ENCODE data around the gene OOSP4A. TPM values are rescaled to one million over a fixed set of nuclear protein-coding genes. Genes with fewer than 3 reads are reported as not detected.

Gene OOSP4A
- polyA plus RNA-seq, 1 of the 3 experiments (the other 2 are of a cell fraction): not detected

DNA sequence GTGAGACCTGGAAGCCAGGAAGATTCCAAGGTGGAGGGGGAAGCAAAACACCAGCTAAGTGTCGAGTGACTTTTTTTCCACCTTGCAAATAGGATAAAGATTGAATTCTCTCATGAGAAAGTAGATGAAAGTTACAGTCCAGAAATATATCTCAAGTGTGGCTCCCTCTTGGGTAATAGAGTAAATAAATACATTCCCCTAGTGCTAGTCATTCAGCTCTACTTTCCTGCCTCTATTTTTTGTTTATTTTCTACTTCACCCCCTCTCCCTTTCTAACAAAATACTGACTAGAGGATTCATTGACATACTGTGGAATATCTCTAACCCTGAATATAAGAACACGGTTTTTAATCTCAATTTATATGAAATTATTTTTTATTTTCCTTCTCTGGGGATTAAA is 34.0 kb downstream of the OOSP4A start:
- no peak overlapping the region for H3K4me3 ChIP-seq (ENCODE audit: low read depth in 2 of 2, low read length in 1 of 2)
- H3K4me1 ChIP-seq (ENCODE audit: control insufficient read depth in 1 of 2, insufficient read depth in 2 of 2, low read depth in 1 of 2, low read length in 1 of 2): no peaks in the 10 kb centered on the region
- H3K27me3 ChIP-seq (ENCODE audit: insufficient read depth): no peaks in the 10 kb centered on the region
- no peaks in the 10 kb centered on the region for H3K9me3 ChIP-seq
- WGBS (ENCODE audit: low lambda C conversion rate): 7% methylated on average over 2 of the region's 2 CpGs
- H3K36me3 ChIP-seq (replicated peaks in 1 of 2; ENCODE audit: control insufficient read depth in 1 of 2, insufficient read depth in 2 of 2, low read length in 1 of 2): no peaks in the 10 kb centered on the region
- ChIA-PET CTCF (interaction anchor here (0.6 kb wide), 2 partner anchors 9 to 59 kb away, joined by 3 read pairs; no protein-coding TSS in a partner anchor), POLR2A (no interaction called here)
- no peak for TF ChIP-seq RCOR1 (IDR thresholded peaks at IDR 0.05; ENCODE audit: low read length)
- no peak for TF ChIP-seq GATA2 (CRISPR knock-in tag; IDR thresholded peaks at IDR 0.05)
- TF ChIP-seq FOSL2 (IDR thresholded peaks at IDR 0.05; ENCODE audit: borderline replicate concordance, low read depth): no peak
- TF ChIP-seq JUND (IDR thresholded peaks at IDR 0.05): no peak
- no peak for TF ChIP-seq TEAD4 (IDR thresholded peaks at IDR 0.05; ENCODE audit: borderline replicate concordance, insufficient read depth)
- TF ChIP-seq ELF1 (IDR thresholded peaks at IDR 0.05): no peak
- no peak for TF ChIP-seq GABPA (IDR thresholded peaks at IDR 0.05; ENCODE audit: low read depth)
- no peak for TF ChIP-seq RAD21 (IDR thresholded peaks at IDR 0.05; ENCODE audit: low read length)
- no peak for TF ChIP-seq RXRA (IDR thresholded peaks at IDR 0.05; ENCODE audit: borderline replicate concordance, low read depth)
- TF ChIP-seq, protein P1, sequence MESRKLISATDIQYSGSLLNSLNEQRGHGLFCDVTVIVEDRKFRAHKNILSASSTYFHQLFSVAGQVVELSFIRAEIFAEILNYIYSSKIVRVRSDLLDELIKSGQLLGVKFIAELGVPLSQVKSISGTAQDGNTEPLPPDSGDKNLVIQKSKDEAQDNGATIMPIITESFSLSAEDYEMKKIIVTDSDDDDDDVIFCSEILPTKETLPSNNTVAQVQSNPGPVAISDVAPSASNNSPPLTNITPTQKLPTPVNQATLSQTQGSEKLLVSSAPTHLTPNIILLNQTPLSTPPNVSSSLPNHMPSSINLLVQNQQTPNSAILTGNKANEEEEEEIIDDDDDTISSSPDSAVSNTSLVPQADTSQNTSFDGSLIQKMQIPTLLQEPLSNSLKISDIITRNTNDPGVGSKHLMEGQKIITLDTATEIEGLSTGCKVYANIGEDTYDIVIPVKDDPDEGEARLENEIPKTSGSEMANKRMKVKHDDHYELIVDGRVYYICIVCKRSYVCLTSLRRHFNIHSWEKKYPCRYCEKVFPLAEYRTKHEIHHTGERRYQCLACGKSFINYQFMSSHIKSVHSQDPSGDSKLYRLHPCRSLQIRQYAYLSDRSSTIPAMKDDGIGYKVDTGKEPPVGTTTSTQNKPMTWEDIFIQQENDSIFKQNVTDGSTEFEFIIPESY (IDR thresholded peaks at IDR 0.05; ENCODE audit: borderline replicate concordance, low read depth): no peak
- no peak for TF ChIP-seq MEF2A (IDR thresholded peaks at IDR 0.05; ENCODE audit: borderline replicate concordance, low read depth)
- TF ChIP-seq, protein P2, sequence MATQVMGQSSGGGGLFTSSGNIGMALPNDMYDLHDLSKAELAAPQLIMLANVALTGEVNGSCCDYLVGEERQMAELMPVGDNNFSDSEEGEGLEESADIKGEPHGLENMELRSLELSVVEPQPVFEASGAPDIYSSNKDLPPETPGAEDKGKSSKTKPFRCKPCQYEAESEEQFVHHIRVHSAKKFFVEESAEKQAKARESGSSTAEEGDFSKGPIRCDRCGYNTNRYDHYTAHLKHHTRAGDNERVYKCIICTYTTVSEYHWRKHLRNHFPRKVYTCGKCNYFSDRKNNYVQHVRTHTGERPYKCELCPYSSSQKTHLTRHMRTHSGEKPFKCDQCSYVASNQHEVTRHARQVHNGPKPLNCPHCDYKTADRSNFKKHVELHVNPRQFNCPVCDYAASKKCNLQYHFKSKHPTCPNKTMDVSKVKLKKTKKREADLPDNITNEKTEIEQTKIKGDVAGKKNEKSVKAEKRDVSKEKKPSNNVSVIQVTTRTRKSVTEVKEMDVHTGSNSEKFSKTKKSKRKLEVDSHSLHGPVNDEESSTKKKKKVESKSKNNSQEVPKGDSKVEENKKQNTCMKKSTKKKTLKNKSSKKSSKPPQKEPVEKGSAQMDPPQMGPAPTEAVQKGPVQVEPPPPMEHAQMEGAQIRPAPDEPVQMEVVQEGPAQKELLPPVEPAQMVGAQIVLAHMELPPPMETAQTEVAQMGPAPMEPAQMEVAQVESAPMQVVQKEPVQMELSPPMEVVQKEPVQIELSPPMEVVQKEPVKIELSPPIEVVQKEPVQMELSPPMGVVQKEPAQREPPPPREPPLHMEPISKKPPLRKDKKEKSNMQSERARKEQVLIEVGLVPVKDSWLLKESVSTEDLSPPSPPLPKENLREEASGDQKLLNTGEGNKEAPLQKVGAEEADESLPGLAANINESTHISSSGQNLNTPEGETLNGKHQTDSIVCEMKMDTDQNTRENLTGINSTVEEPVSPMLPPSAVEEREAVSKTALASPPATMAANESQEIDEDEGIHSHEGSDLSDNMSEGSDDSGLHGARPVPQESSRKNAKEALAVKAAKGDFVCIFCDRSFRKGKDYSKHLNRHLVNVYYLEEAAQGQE (IDR thresholded peaks at IDR 0.05; ENCODE audit: low read depth, low read length): no peak
- H3K4me2 ChIP-seq: no peak overlapping the region
- no peaks in the 10 kb centered on the region for H3K79me2 ChIP-seq (ENCODE audit: insufficient read depth)
- no peak for DNase-seq
- no peak overlapping the region for H3K9ac ChIP-seq
- H3K9me2 ChIP-seq: no peaks in the 10 kb centered on the region
- H3F3A ChIP-seq (replicated peaks; ENCODE audit: insufficient read depth): no peaks in the 10 kb centered on the region
- H4K20me1 ChIP-seq (ENCODE audit: insufficient read depth): no peaks in the 10 kb centered on the region
- H3K27ac ChIP-seq (ENCODE audit: low read depth in 2 of 2, low read length in 1 of 2): no peak overlapping the region
- H2AFZ ChIP-seq (ENCODE audit: low read depth): no peak overlapping the region

DNA sequence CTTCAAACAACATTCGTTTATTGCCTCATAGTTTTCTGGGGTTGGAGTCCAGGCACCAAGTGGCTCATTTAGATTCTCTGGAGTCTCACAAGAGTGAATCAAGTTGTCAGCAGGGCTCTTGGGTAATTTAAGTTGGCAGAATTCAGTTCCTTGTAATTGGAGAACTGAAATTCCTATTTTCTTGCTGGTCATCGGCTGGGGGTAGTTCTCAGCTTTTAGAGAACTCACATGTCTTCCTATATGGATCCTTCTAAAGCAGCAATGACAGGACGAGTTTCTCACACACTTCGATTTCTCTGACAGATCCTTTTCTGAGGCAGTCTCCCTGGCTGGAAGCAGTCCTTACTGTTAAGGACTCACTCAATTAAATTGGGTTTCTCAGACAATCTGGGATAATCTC is 35.9 kb downstream of the OOSP4A start:
- Histone ChIP-seq H3K79me2 (ENCODE audit: insufficient read depth) (no peaks in the 10 kb centered on the region), H3K4me2 (no peak overlapping the region), H3K4me1 (ENCODE audit: control insufficient read depth in 1 of 2, insufficient read depth in 2 of 2, low read depth in 1 of 2, low read length in 1 of 2) (no peaks in the 10 kb centered on the region), H3K27ac (ENCODE audit: low read depth in 2 of 2, low read length in 1 of 2) (no peak overlapping the region), H4K20me1 (ENCODE audit: insufficient read depth) (no peaks in the 10 kb centered on the region), H3K9me2 (no peaks in the 10 kb centered on the region), H3K27me3 (ENCODE audit: insufficient read depth) (no peaks in the 10 kb centered on the region), H2AFZ (ENCODE audit: low read depth) (peak overlapping the region; percentile 56; the same call in 1 of the 2 replicates), H3K9ac (no peak overlapping the region), H3K9me3 (no peaks in the 10 kb centered on the region), H3F3A (replicated peaks; ENCODE audit: insufficient read depth) (no peaks in the 10 kb centered on the region), H3K4me3 (ENCODE audit: low read depth in 2 of 2, low read length in 1 of 2) (no peak overlapping the region), H3K36me3 (replicated peaks in 1 of 2; ENCODE audit: control insufficient read depth in 1 of 2, insufficient read depth in 2 of 2, low read length in 1 of 2) (no peaks in the 10 kb centered on the region)
- TF ChIP-seq, protein P2 (IDR thresholded peaks at IDR 0.05; ENCODE audit: low read depth, low read length): no peak
- TF ChIP-seq, protein P3, sequence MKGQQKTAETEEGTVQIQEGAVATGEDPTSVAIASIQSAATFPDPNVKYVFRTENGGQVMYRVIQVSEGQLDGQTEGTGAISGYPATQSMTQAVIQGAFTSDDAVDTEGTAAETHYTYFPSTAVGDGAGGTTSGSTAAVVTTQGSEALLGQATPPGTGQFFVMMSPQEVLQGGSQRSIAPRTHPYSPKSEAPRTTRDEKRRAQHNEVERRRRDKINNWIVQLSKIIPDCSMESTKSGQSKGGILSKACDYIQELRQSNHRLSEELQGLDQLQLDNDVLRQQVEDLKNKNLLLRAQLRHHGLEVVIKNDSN (IDR thresholded peaks at IDR 0.05; ENCODE audit: borderline replicate concordance, low read depth): no peak
- POLR2A ChIA-PET: no interaction called here
- WGBS (ENCODE audit: low lambda C conversion rate): 4% methylated on average over 4 of the region's 4 CpGs
- no peak for DNase-seq
- CTCF ChIA-PET: interaction anchor here (0.6 to 1.3 kb wide), 2 partner anchors 11 to 739 kb away, joined by 3 read pairs; no protein-coding TSS in a partner anchor

Measured in SK-N-SH (cell line).